ENCODE results near the gene CFTR.

CFTR gene

GRCh38 chr7:117550625-117551024, 70.8 kb downstream of the CFTR start:
- no peaks in the 10 kb centered on the region for H3F3A ChIP-seq (ENCODE audit: insufficient read depth)
- no peak overlapping the region for H3K27ac ChIP-seq (ENCODE audit: low read depth, low read length)
- H3K9me2 ChIP-seq (replicated peaks; ENCODE audit: insufficient read depth, low read length) = no peaks in the 10 kb centered on the region
- H3K4me2 ChIP-seq (ENCODE audit: low read depth, low read length, poor library complexity, severe bottlenecking) = no peak overlapping the region
- H3K36me3 ChIP-seq (ENCODE audit: low read length) = no peaks in the 10 kb centered on the region
- H3K9ac ChIP-seq (ENCODE audit: low read length) = no peak overlapping the region
- no peak overlapping the region for H3K4me3 ChIP-seq (ENCODE audit: insufficient read depth, low read length, poor library complexity, severe bottlenecking)
- no peaks in the 10 kb centered on the region for H3K9me3 ChIP-seq (ENCODE audit: insufficient read depth, low read length)
- H3K79me2 ChIP-seq (ENCODE audit: insufficient read depth, low read length) = no peaks in the 10 kb centered on the region
- H3K27me3 ChIP-seq (ENCODE audit: low read length) = no peaks in the 10 kb centered on the region
- no peak overlapping the region for H2AFZ ChIP-seq (ENCODE audit: low read depth, low read length, severe bottlenecking)
- H4K20me1 ChIP-seq (ENCODE audit: low read depth, low read length) = no peaks in the 10 kb centered on the region
- no peak for TF ChIP-seq EZH2phosphoT487 (conservative IDR thresholded peaks at IDR 0.05; ENCODE audit: low read length)

- no peak for TF ChIP-seq CTCF (IDR thresholded peaks at IDR 0.05; ENCODE audit: insufficient read depth, low read length, poor library complexity, severe bottlenecking)
- no peak for TF ChIP-seq EZH2phosphoT487 (conservative IDR thresholded peaks at IDR 0.05; ENCODE audit: low read length)
- Histone ChIP-seq H3K9me3 (ENCODE audit: insufficient read depth, low read length) (no peaks in the 10 kb centered on the region), H3K27ac (ENCODE audit: low read depth, low read length) (no peak overlapping the region), H3K9ac (ENCODE audit: low read length) (no peak overlapping the region), H3F3A (ENCODE audit: insufficient read depth) (no peaks in the 10 kb centered on the region), H3K36me3 (ENCODE audit: low read length) (no peaks in the 10 kb centered on the region), H3K4me2 (ENCODE audit: low read depth, low read length, poor library complexity, severe bottlenecking) (no peak overlapping the region), H3K27me3 (ENCODE audit: low read length) (no peaks in the 10 kb centered on the region), H3K4me3 (ENCODE audit: insufficient read depth, low read length, poor library complexity, severe bottlenecking) (no peak overlapping the region), H2AFZ (ENCODE audit: low read depth, low read length, severe bottlenecking) (no peak overlapping the region), H4K20me1 (ENCODE audit: low read depth, low read length) (no peaks in the 10 kb centered on the region), H3K79me2 (ENCODE audit: insufficient read depth, low read length) (no peaks in the 10 kb centered on the region), H3K9me2 (replicated peaks; ENCODE audit: insufficient read depth, low read length) (no peaks in the 10 kb centered on the region)
Measured at GRCh38 chr7:117552660-117553059, 72.8 kb downstream of the CFTR start.

GRCh38 chr7:117555260-117555659, 75.4 kb downstream of the CFTR start:
- TF ChIP-seq EZH2phosphoT487 (conservative IDR thresholded peaks at IDR 0.05; ENCODE audit: low read length) (no peak), CTCF (IDR thresholded peaks at IDR 0.05; ENCODE audit: insufficient read depth, low read length, poor library complexity, severe bottlenecking) (no peak)
- no peak overlapping the region for H3K4me2 ChIP-seq (ENCODE audit: low read depth, low read length, poor library complexity, severe bottlenecking)
- no peaks in the 10 kb centered on the region for H3K36me3 ChIP-seq (ENCODE audit: low read length)
- H3K9me2 ChIP-seq (replicated peaks; ENCODE audit: insufficient read depth, low read length) = no peaks in the 10 kb centered on the region
- no peaks in the 10 kb centered on the region for H4K20me1 ChIP-seq (ENCODE audit: low read depth, low read length)
- no peaks in the 10 kb centered on the region for H3K27me3 ChIP-seq (ENCODE audit: low read length)
- H3K9me3 ChIP-seq (ENCODE audit: insufficient read depth, low read length) = no peaks in the 10 kb centered on the region
- H3F3A ChIP-seq (ENCODE audit: insufficient read depth) = no peaks in the 10 kb centered on the region
- H3K79me2 ChIP-seq (ENCODE audit: insufficient read depth, low read length) = no peaks in the 10 kb centered on the region
- no peak overlapping the region for H3K4me3 ChIP-seq (ENCODE audit: insufficient read depth, low read length, poor library complexity, severe bottlenecking)
- H2AFZ ChIP-seq (ENCODE audit: low read depth, low read length, severe bottlenecking) = no peak overlapping the region
- H3K27ac ChIP-seq (ENCODE audit: low read depth, low read length) = no peak overlapping the region
- no peak overlapping the region for H3K9ac ChIP-seq (ENCODE audit: low read length)

GRCh38 chr7:117559391-117559790, 79.6 kb downstream of the CFTR start:
- no peak overlapping the region for H3K4me2 ChIP-seq (ENCODE audit: low read depth, low read length, poor library complexity, severe bottlenecking)
- no peaks in the 10 kb centered on the region for H3F3A ChIP-seq (ENCODE audit: insufficient read depth)
- no peak overlapping the region for H3K27ac ChIP-seq (ENCODE audit: low read depth, low read length)
- no peaks in the 10 kb centered on the region for H3K9me3 ChIP-seq (ENCODE audit: insufficient read depth, low read length)
- H3K9ac ChIP-seq (ENCODE audit: low read length) = no peak overlapping the region
- no peaks in the 10 kb centered on the region for H3K27me3 ChIP-seq (ENCODE audit: low read length)
- H3K4me3 ChIP-seq (ENCODE audit: insufficient read depth, low read length, poor library complexity, severe bottlenecking) = no peak overlapping the region
- H2AFZ ChIP-seq (ENCODE audit: low read depth, low read length, severe bottlenecking) = no peak overlapping the region
- no peaks in the 10 kb centered on the region for H3K79me2 ChIP-seq (ENCODE audit: insufficient read depth, low read length)
- H3K36me3 ChIP-seq (ENCODE audit: low read length) = no peaks in the 10 kb centered on the region
- no peaks in the 10 kb centered on the region for H4K20me1 ChIP-seq (ENCODE audit: low read depth, low read length)
- no peak for TF ChIP-seq EZH2phosphoT487 (conservative IDR thresholded peaks at IDR 0.05; ENCODE audit: low read length)
- H3K9me2 ChIP-seq (replicated peaks; ENCODE audit: insufficient read depth, low read length) = no peaks in the 10 kb centered on the region
